Stimulated activated CD4-positive, alpha-beta T cell treated with anti-CD3 and anti-CD28 coated beads, Interleukin-1b, Interleukin-23, amount 100 ng/mL, for 1 hour (primary cell): Measurements from ENCODE around the gene CCNY.
"Not testable (repeated sequence)": the region's sequence is repeated elsewhere in the genome, so short reads cannot be mapped to it uniquely, and the experiment has no call there.

Experiments
- DNase-seq, 2 donors: peaks; one replicate each; pipeline ENCODE4 v3.0.0-alpha.2; 2020; ENCODE audit warnings: low read depth in 2 of 2

CCNY gene

DNA sequence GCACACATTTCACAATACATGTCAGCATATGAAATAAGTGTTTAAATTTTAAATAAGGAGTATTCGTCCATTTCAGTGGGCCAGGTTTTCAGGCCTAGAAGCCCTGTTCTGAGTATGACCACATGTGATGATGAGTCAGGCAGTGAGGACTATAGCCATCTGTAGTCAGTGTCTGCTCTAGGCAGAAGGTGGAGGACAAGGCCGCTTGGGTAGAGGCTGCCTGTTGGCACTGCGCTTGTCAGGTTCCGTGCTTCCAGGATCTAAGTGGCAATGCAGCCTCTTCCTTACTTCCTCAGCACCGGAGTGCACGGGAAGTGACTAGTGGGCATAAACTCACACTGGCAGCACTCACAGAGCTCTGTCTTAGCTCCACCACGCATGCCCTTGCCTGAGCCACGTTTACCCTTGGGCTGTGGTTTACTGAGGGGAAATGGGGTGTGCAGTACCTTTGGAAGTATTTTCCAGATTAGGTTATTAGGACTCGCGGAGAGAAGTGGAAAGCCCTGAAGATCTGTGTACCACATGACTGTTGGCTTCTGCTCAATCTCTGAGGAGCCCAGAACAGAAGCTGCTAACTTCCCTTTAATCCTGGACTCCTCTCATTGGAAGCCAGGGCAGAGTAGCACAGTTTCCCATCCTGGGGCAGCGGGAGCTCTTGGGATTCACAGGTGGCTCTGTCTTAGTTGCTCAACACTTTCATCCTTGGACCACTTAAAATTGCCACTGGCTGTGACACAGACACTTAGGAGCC, 181.3 kb downstream of the CCNY start:
- no peak for DNase-seq

DNA sequence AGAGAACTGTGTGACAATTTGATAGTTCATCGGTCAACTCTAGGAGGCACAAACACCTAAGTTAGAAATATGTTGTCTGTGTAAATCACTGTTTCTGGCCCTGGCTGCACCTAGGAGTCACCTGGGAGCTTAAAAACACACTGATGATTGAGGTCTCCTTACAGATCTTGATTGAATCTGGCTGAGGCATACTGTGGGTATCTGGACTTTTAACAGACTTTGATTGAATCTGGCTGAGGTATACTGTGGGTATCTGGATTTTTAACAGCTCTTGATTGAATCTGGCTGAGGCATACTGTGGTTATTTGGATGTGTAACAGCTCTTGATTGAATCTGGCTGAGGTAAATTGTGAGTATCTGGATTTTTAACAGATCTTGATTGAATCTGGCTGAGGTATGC, 181.9 kb downstream of the CCNY start:
- DNase-seq, result not testable (repeated sequence)

DNA sequence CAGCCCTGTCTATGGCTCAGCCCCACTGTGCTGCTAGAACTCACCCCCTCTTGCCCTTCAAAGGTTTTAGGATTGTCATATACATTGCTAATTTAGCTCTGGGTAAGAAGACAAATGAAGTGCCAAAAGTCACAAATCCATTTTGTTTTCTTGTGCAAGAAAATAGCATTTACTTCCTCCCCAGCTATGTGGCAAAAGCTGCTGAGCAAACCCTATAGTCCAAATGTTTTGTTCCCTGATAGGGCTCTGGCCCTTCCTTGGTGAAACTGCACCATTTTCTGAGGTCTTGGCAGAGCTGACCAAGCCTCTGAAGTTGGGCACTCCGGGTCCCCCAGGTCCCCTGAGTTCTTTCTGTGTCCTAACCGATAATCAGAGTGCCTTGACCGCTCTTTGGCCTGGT, 184.7 kb downstream of the CCNY start:
- DNase-seq, result no peak

DNA sequence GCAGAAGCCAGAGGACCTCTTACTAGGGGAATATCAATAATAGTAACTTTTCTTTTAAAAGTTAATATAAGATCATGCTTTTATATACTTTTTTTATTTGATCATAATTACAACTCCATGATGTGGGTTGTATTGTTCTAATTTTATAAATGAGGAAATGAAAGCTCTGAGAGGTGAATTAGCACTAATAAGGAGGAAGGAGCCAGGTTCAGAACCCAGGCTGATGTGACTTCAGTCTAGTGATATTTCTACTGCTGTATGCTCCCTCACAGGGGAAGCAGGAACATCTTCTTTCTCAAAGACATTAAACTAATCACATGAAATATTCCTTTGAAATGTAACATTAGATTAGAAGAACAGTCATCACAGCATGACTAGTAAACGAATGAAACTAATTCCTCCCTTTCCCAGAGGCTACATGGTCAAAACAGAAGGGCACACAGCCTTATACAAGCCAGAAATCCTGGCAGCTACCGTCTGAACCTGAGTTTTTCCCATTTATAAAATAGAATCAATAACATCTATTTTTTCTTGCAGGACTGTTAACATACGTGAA, 187.4 kb downstream of the CCNY start:
- DNase-seq, result no peak

DNA sequence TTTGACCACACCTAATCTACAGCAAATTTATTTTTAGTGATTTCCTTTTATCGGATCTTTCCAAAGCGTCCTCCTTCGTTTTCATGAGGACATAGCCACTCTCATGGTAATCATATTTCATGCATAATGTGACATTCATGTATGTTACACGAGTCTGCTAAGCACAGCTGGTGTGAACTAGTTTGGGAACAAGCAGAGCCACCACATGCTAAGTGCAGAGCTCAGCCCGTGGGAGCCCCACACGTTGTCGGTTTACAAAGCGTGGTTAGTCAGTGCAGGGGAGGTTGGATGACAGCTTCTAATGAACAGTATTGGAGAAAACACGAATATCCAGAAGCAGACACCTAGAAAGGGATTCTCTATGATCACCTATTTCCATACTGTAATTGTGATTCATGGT, 190.4 kb downstream of the CCNY start:
- no peak for DNase-seq

DNA sequence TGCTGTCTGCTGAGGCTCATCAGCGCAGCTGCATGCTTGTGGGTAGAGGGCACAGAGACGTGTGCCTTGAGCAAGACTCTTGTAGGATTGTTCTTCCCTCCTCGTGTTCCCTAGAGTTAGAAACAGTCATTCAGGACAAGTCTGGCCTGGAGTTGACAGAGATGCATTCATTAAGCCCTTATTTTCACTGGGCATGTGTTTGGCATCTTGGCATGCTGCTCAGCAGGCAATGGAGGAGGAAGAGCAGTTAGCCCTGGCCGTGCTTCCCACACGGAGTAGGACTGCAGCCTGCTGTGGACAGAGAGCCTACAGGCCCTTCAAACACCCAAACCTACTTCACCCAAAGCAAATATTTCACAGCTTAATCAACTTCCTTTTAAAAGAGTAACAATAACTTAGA, 195.8 kb downstream of the CCNY start:
- no peak for DNase-seq

DNA sequence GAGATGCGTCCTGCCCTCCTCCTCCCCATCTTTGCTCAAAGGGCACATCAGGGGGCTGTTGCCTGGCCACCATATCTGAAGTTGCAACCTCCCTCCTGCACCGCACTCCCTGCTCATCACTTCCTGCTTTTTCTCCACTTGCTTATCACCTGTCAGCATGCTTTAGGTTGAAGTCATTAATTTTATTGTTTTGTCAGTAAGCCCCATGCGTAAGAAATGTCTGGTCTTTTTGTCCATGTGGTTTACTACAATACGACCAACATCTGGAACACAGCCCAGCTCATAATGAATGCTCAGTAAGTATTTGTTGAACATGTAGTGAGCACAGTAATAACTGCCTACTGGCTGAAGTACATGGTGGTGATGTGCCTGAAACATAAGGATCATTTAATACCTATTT, 197.3 kb downstream of the CCNY start:
- no peak for DNase-seq

DNA sequence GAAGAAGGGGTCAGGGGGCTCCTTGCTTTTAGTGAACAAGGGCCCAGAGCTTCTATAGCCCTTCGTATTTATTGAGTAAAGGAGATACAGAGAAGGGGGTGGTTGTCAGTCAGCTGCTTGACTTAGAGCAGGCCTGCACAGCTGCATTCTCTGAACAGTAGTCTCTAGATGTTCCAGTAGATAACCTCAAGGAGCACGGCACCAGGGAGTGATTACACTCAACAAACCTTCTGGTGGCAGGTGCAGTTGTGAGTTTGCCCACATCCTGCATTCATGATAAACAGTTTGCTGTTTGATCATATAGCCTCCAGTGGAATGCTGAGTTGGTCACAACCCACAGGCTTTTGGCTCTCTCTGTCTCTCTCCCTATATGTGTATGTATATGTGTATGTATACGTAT, 198.8 kb downstream of the CCNY start:
- DNase-seq, result no peak

DNA sequence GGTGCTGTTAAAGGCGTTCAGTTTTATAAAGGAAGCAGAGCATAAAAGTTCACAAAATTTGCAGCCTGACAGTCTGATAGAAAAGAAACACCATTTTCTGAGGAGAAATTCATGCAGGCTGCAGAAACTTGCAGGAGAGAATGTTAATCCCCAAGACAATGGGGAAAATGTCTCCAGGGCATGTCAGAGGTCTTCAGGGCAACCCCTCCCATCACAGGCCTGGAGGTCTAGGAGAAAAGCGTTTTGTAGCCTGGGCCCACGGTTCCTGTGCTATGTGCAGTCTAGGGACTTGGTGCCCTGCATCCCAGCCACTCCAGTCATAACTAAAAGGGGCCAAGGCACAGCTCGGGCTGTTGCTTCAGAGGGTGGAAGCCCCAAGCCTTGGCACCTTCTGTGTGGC, 200.5 kb downstream of the CCNY start:
- DNase-seq, result no peak

DNA sequence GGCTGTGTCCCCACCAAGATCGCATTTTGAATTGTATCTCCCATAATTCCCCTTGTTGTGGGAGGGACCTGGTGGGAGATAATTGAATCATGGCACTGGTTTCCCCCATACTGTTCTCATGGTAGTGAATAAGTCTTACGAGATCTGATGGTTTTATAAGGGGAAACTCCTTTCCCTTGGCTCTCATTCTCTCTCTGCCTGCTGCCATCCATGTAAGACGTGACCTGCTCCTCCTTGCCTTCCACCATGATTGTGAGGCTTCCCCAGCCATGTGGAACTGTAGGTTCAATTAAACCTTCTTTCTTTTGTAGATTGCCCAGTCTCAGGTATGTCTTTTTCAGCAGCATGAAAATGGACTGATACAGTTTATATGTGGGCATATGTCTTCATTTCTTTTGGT, 201.6 kb downstream of the CCNY start:
- not testable (repeated sequence) for DNase-seq

DNA sequence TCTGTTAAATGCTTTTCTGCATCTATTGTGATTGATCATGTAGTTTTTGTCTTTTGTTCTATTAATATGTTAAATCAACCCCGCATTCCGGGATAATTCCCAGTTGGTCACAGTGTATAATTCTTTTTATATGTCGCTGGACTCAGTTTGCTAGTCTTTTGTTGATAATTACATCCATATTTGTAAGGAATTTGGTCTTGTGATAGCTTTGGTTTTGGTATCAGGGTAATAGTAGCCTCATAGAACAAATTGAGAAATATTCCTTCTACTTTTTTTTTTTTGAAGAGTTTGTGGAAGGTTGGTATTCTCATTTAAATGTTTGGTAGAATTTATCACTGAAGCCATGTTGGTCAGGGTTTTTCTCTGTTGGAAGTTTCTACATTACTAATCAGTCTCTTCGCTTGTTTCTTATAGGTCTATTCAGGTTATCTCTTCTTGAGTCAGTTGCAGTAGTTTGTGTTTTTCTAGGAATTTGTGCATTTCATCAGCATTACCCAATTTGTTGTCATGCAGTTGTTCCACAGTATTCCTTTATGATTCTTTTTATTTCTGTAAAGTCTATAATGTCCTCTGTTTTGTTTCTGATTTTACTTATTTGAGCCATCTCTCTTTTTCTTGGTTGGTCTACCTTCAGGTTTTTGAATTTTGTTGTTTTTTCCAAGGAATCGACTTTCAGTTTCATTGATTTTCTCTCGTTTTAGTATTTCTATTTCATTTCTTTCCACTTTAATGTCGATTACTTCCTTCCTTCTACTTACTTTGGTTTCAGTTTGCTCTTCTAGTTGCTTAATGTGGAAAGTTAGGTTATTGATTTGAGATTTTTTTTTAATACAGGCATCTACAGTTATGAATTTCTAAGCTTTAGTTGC, 204.2 kb downstream of the CCNY start:
- no peak for DNase-seq

DNA sequence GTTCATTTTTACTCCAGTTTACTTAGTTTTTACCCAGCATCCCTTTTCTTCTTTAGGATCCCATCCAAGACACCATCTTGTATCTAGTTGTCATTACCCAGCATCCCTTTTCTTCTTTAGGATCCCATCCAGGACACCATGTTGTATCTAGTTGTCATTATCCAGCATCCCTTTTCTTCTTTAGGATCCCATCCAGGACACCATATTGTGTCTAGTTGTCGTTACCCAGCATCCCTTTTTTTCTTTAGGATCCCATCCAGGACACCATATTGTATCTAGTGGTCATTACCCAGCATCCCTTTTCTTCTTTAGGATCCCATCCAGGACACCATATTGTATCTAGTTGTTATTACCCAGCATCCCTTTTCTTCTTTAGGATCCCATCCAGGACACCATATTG, 205.4 kb downstream of the CCNY start:
- no peak for DNase-seq

DNA sequence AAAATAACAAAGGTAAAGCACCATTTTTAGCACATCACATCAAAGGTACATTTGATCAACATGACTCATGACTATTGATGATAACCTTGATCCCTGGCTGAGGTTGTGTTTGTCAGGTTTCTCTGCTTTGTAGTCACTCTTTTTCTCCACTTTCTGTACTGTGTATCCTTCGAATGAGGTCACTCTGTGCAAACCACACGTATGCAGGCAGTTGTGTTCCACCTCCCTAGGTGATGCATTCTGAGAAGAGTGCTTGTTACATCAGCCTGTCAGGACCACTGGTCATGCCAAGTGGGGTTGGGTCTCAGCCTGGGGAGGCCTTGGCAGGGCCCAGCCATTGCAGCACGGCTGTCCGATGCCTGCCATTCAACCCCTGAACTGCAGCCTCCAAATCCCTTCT, 206.0 kb downstream of the CCNY start:
- no peak for DNase-seq

DNA sequence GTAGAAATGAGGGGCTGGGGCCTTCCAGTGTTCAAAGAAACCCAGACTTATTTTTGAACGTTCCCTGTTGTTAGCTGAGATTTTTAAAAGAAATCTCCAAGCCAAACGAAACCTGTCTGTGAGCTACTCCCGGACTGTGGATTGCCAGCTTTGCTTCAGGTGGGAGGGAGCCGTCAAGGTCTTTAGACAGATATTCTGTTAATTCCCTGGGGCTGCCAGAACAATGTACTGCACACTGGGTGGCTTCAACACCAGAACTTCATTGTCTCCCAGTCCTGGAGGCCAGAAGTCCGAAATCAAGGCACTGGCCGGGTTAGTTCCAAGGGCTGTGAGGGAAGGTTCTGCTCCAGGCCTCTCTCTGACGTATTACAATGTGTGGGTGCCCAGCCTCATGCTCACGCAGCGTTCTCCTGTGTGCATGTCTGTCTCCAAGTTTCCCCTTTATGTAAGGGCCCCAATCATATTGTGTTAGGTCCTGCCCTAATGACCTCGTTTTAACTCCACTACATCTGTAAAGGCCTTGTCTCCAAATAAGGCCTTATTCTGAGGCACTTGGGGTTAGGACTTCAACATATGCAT, 208.9 kb downstream of the CCNY start:
- DNase-seq, result no peak

DNA sequence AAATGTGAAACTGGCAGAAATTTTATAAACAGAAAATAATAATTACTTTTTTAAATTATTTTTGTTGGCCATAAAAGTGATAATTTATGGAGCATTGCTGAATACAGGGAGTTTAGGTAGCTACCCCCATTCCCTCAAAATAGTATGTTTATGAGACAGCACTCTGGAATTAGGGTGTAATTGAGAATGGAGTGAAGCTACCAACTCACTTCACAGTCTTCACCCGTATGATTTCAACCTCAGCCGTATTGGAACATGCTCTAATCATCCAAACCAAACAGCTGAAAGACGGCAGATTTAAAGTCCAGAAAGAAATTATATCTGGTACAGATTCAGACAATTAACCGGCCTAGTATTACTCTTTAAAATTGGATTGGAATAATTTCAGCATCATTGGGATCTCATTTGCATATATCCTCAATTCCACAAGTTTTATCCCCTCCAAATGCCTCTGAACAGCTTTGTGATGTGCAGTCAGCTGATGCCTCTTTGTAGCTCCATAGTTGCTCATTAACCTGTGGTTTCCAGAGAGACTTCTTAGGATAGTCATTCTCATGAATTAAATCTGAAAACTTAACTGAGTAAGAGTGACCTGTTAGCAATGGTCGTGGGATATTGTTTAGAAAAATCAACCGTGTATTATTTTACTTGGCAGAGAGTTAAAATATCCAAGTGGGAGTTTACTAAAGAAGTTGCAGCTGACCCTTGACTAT, 209.7 kb downstream of the CCNY start:
- DNase-seq, result no peak

DNA sequence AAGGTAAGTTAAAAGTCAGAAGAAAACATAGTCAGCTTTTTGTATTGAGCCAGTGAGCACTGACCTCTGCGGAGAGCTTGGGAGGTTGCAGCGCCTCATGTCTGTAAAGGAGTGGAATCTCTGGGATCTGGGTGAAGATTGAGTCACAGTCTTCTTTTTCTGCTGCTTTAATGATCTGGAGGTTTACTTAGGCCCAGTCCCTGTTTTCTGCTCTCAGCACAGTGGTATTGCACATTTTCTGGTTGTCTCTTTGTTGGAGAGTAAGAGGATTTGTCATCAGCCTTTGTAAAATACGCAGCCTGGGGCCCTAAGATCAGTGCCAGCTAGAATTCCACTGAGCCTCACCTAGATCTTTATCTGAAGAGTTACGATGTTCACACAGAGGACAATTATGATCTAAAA, 210.5 kb downstream of the CCNY start:
- DNase-seq, result no peak

DNA sequence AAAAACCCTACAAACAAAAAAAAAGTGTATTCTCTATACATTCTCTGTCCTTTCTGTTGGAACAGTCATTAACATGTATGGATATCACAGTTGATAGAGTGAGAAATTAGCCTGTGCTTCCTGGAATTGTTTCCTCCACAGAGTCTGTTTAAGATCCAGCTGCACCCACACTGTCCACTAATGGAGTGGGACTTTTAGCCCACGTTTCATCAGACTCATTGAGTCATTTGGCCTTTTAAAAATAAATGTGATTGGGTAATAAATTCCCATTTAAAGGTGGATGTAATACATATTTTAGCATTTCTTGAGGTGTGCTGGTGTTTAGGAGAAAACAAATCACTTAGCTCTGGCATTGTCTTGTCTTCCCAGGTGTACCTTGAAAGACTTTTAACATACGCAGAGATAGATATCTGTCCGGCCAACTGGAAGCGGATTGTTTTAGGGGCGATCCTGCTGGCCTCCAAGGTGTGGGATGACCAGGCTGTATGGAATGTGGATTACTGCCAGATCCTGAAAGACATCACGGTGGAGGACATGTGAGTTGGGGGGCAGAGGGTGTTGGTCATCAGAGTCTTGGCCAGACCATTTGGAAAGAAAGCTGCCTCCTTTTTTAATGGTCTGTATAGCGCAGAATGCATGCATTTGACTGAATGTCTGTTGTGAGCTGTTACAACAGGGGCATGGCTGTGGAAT, 216.5 kb downstream of the CCNY start:
- no peak for DNase-seq

DNA sequence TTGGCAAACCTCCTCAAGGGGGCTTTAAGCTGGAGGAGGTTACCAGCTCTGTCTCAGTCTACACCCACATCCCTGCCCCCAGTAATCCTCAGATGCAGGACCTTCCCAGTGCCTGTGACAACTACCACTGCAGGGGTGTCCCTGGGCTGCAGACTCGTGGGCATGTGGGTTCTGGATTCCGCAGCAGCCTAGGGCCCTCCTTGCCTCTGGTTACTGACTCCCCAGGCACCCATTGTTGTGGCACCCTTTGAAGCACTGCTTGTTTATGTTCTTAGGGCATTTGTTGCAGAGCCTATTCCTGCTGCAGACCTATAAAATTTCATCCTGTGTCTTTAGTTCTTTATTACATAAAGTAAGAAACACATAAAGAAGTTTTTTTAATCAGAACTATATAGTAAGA, 217.7 kb downstream of the CCNY start:
- no peak for DNase-seq

DNA sequence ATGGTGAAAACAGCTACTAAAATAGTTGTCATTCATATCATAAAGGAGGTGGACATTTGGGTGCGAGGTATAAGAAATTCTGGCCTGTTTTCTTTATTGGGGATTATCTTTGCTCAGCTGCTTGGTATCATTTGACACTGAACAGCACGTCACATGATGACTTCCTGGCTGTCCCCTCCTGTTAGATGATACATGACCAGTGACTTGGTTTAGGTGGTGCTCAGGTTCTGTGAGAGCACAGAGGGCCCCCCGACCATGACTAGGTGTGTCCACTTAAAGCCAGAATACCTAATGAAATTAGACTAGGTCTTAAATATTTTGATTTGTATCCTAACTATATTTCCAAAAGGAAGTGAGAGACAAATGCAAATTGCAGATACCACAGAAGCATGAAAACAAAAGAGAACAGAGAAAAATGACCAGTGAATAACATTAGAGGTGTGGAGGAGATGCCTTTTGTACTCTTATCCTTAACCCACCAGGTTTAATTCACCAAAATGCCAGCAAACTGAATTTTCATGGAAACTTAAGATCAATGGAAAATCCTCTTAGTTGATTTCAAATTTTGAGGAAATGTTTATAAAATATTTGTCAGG, 218.2 kb downstream of the CCNY start:
- DNase-seq, result no peak

DNA sequence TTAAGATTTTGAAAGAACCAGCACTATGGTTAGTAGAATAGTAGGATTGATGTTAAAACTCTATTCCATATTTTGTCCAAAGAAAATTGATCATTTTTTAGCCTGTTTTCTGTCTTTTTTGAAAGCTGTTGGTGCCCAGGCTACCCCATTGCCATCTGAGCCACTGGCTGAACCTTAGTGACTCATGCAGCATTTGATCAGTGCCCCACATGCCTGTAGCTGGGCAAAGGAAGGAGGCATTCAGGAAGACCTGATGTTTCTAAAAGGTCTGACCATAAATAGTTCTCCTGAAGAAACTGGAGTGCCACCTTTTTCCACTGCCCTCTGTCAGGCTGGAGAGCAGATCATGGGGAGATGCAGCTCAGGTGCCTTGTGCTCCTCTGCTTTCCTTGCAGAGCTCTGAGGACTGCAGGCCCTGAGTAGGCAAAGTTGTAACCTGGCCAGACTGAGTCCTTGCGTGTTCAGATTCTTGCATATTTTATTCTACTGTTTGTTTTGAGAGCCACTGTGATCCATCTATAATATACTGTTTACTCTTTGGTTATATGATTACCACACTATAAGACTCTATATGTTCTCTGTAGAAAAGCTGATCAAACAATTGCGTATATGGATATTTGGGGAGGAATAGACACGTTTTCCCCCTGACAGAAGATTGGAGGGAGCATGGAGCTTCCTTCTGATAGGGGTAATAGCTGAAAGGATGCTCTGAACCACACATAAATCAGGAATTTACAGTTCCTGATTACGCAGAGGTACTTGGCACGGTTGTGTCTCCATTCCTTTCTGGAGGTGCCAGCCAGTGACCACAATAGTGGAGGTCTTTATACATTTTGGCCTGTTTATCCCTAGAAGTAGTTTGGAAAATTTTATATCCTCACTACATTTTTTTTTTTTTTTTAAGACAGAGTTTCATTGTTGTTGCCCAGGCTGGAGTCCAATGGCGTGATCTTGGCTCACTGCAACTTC, 219.9 kb downstream of the CCNY start:
- DNase-seq, result no peak
